Fibroblast of lung (primary cell): ENCODE data around the gene MPP3. TPM values are rescaled to one million over a fixed set of nuclear protein-coding genes. Genes with fewer than 3 reads are reported as not detected.

ENCODE experiments used
- DNase-seq, 2 donors: peaks; one replicate each; pipeline versions ENCODE4 v3.0.0 to v3.0.0-alpha.2; 2010; ENCODE audit warnings: low read depth in 2 of 2
- H2AFZ ChIP-seq: 2 replicates; pipeline ENCODE4 v1.5.1; 2012; ENCODE audit warnings: low read length, control low read depth, inconsistent platforms
- H3K27ac ChIP-seq: 2 replicates; pipeline ENCODE4 v1.5.1; 2011; ENCODE audit warnings: low read length, control low read depth; ENCODE audit not compliant: insufficient read depth
- H3K27me3 ChIP-seq: 2 replicates; pipeline ENCODE4 v1.5.1; 2011; ENCODE audit warnings: mild to moderate bottlenecking, low read length; ENCODE audit not compliant: control insufficient read depth, insufficient read depth
- H3K36me3 ChIP-seq: 2 replicates; pipeline ENCODE4 v1.5.1; 2011; ENCODE audit warnings: low read length; ENCODE audit not compliant: control insufficient read depth, insufficient read depth
- H3K4me1 ChIP-seq: 2 replicates; pipeline ENCODE4 v1.5.1; 2011; ENCODE audit warnings: low read length; ENCODE audit not compliant: control insufficient read depth, insufficient read depth; ENCODE audit errors: extremely low read depth
- H3K4me2 ChIP-seq: 2 replicates; pipeline ENCODE4 v1.5.1; 2011; ENCODE audit warnings: low read length, control low read depth; ENCODE audit not compliant: insufficient read depth; ENCODE audit errors: extremely low read depth
- H3K4me3 ChIP-seq, 4 experiments: fragments of 200-600 bp in 1 of 4; sonication (generic) in 1 of 4; replicated peaks in 1 of 4; 2 replicates each; pipeline ENCODE4 v1.5.1; 2011 to 2016; ENCODE audit warnings: low read length in 4 of 4, low read depth in 3 of 4, mild to moderate bottlenecking in 3 of 4, control low read depth in 2 of 4, inconsistent platforms in 1 of 4, mixed read lengths in 1 of 4; ENCODE audit not compliant: insufficient read depth in 1 of 4; ENCODE audit errors: control extremely low read depth in 1 of 4
- H3K79me2 ChIP-seq: 2 replicates; pipeline ENCODE4 v1.5.1; 2012; ENCODE audit warnings: mild to moderate bottlenecking, low read length, inconsistent platforms; ENCODE audit not compliant: control insufficient read depth, insufficient read depth
- H3K9ac ChIP-seq: 2 replicates; pipeline ENCODE4 v1.5.1; 2011; ENCODE audit warnings: mild to moderate bottlenecking, low read length, control low read depth; ENCODE audit not compliant: insufficient read depth
- H3K9me3 ChIP-seq: 2 replicates; pipeline ENCODE4 v1.5.1; 2012; ENCODE audit warnings: low read depth, low read length; ENCODE audit not compliant: control insufficient read depth, insufficient read depth
- H4K20me1 ChIP-seq: 2 replicates; pipeline ENCODE4 v1.5.1; 2011; ENCODE audit warnings: low read length; ENCODE audit not compliant: control insufficient read depth, insufficient read depth; ENCODE audit errors: extremely low read depth
- EZH2 ChIP-seq: IDR thresholded peaks from 2 replicates; pipeline ENCODE4 v1.5.1; 2012; ENCODE audit warnings: low read length, control low read depth, mild to moderate bottlenecking; ENCODE audit errors: missing control alignments
- polyA plus RNA-seq, 2 donors: library from polyadenylated mRNA; depleted of rRNA in 1 of 2; stranded (reverse) in 1 of 2; unstranded in 1 of 2; fragments of >200 nt; gene quantifications; 2 replicates each; pipeline ENCODE4 v1.2.1, GENCODE V29; 2011 to 2012; ENCODE audit warnings: missing spikeins in 1 of 2
- total RNA-seq: library from RNA; depleted of rRNA; stranded (reverse); fragments of >200 nt; gene quantifications from 2 replicates; pipeline ENCODE4 v1.2.1, GENCODE V29; 2014
- TF ChIP-seq, protein P1 (sequence below), 2 donors: IDR thresholded peaks in 1 of 2; conservative IDR thresholded peaks in 1 of 2; 1 replicate in 1 of 2; 2 replicates in 1 of 2; pipeline ENCODE4 v1.5.1; 2011 to 2012; ENCODE audit warnings: low read length in 2 of 2, control low read depth in 1 of 2, inconsistent platforms in 1 of 2, low read depth in 1 of 2, mild to moderate bottlenecking in 1 of 2

Gene MPP3
- total and polyA plus RNA-seq, 2 donors (not counting 1 experiment from before 2014, with no cell fraction given) = 4.6 to 6.9 TPM

DNA sequence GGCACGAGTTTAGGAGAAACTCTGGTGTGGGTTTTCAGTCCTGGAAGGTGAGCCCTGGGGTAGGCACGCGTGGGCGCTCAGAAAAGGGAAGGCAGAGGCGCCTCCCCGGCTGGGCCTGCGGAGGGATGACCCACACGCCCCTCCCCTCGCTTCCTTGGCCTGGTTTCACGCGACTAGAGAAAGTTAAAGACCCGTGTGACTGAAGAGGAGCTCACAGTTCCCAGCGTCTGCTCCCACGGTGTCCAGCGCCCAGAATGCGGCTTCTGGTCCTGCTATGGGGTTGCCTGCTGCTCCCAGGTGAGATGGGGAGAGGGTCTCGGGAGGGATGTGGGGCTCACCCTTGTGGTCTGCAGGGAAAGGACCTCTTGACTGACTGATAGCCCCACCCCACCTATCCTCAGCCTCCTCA is 14.0 kb upstream of the MPP3 start, which contains the start of gene CD300LG:
CD300LG (plus strand) TSS at position 214 of the 409 bp plus-strand sequence; CDS start at position 255, 41 bp downstream.
- no peaks in the 10 kb centered on the region for H3K4me1 ChIP-seq
- H2AFZ ChIP-seq = peak within 1 kb of the TSS; percentile 68
- H3K27ac ChIP-seq = no peak within 1 kb of the TSS
- H3K36me3 ChIP-seq = no peaks in the 10 kb centered on the region
- H3K9me3 ChIP-seq = no peaks in the 10 kb centered on the region
- H3K79me2 ChIP-seq = no peaks in the 10 kb centered on the region
- H3K4me3 ChIP-seq = no peak within 1 kb of the TSS
- H4K20me1 ChIP-seq = no peaks in the 10 kb centered on the region
- H3K4me2 ChIP-seq = no peak within 1 kb of the TSS
- no peak for DNase-seq
- TF ChIP-seq, protein P1, sequence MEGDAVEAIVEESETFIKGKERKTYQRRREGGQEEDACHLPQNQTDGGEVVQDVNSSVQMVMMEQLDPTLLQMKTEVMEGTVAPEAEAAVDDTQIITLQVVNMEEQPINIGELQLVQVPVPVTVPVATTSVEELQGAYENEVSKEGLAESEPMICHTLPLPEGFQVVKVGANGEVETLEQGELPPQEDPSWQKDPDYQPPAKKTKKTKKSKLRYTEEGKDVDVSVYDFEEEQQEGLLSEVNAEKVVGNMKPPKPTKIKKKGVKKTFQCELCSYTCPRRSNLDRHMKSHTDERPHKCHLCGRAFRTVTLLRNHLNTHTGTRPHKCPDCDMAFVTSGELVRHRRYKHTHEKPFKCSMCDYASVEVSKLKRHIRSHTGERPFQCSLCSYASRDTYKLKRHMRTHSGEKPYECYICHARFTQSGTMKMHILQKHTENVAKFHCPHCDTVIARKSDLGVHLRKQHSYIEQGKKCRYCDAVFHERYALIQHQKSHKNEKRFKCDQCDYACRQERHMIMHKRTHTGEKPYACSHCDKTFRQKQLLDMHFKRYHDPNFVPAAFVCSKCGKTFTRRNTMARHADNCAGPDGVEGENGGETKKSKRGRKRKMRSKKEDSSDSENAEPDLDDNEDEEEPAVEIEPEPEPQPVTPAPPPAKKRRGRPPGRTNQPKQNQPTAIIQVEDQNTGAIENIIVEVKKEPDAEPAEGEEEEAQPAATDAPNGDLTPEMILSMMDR (conservative IDR thresholded peaks at IDR 0.05 in 1 of 2, IDR thresholded peaks at IDR 0.05 in 1 of 2; ENCODE audit: low read depth in 1 of 2, low read length in 2 of 2) = no peak
- no peak for TF ChIP-seq EZH2
- H3K27me3 ChIP-seq = peaks cover 3% of the 10 kb centered on the region
- H3K9ac ChIP-seq = no peak within 1 kb of the TSS

DNA sequence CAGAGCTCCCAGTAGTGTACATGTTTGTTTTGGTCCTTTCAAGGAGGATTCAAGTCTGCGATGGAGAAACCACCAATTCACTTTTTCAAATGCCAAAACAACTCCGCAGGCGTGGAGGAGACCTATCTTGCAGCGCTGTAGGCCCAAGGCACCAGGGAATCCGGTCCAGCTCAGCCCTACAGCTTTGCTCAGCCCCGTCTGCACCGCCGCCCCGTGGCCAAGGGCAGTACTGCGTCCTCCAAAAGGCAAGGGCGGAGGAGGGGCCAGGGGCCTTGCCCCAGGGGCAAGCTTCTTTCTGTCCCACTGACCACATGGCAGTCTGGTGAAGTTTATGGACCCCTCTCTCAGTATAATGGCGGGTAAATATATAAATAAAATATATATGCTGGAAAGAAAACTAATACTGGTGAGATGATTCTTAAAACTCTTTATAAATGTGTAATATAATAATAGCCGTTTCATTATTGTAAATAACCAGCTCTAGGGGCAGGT is 13.3 kb upstream of the MPP3 start:
- TF ChIP-seq, protein P1 (conservative IDR thresholded peaks at IDR 0.05 in 1 of 2, IDR thresholded peaks at IDR 0.05 in 1 of 2; ENCODE audit: low read depth in 1 of 2, low read length in 2 of 2) = peak; percentile 98 to 99
- TF ChIP-seq EZH2 = no peak
- H3K4me3 ChIP-seq = no peak overlapping the region
- H3K9me3 ChIP-seq = no peaks in the 10 kb centered on the region
- H3K9ac ChIP-seq = no peak overlapping the region
- peak; percentile 54 to 70 for DNase-seq
- no peaks in the 10 kb centered on the region for H3K36me3 ChIP-seq
- no peak overlapping the region for H3K27ac ChIP-seq
- H3K79me2 ChIP-seq = no peaks in the 10 kb centered on the region
- peaks cover 3% of the 10 kb centered on the region for H3K27me3 ChIP-seq
- H2AFZ ChIP-seq = peak overlapping the region; percentile 68
- H4K20me1 ChIP-seq = no peaks in the 10 kb centered on the region
- no peaks in the 10 kb centered on the region for H3K4me1 ChIP-seq
- no peak overlapping the region for H3K4me2 ChIP-seq

DNA sequence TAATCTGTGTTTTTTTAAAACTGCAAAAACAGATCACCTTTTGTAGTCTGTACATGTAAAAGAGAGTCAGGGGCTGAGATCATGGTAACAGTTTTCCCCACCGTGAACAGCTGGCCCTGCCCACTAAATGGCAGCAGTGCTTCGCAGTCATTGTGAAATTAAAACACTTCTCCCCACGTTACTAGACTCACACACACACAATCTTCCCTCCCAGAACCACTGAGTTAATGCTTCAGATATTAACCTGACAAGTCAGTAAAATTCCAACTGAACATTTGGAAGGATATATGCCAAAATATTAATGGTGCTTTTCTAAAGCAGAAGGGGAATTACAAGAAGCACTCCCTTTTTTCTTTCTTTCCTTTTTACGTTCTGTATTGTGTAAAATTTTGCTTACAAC is 12.8 kb upstream of the MPP3 start:
- no peak for DNase-seq
- Histone ChIP-seq H2AFZ (no peak overlapping the region), H3K4me1 (no peaks in the 10 kb centered on the region), H4K20me1 (no peaks in the 10 kb centered on the region), H3K27ac (no peak overlapping the region), H3K9ac (no peak overlapping the region), H3K9me3 (no peaks in the 10 kb centered on the region), H3K27me3 (peaks cover 3% of the 10 kb centered on the region), H3K36me3 (no peaks in the 10 kb centered on the region), H3K4me2 (no peak overlapping the region), H3K4me3 (no peak overlapping the region), H3K79me2 (no peaks in the 10 kb centered on the region)
- TF ChIP-seq, protein P1 (conservative IDR thresholded peaks at IDR 0.05 in 1 of 2, IDR thresholded peaks at IDR 0.05 in 1 of 2; ENCODE audit: low read depth in 1 of 2, low read length in 2 of 2) = no peak
- TF ChIP-seq EZH2 = no peak
